Omental fat pad (tissue), 4 donors: ENCODE measurements around the gene GPSM1. TPM values are rescaled to one million over a fixed set of nuclear protein-coding genes. Genes with fewer than 3 reads are reported as not detected.

Experiments used
- ATAC-seq: fragments of 150-250 bp; one replicate; pipeline ENCODE4 v1.9.1; 2016; ENCODE audit warnings: mild to moderate bottlenecking, moderate library complexity; ENCODE audit not compliant: low FRiP score
- DNase-seq: peaks from one replicate; pipeline ENCODE4 v3.0.0-alpha.2; 2019; ENCODE audit warnings: low spot score
- CTCF ChIP-seq, 3 donors: fragments of 450-650 bp; IDR thresholded peaks; one replicate each; pipeline ENCODE4 v1.5.1; 2016 to 2017; ENCODE audit warnings: antibody characterized with exemption in 3 of 3, mild to moderate bottlenecking in 3 of 3, moderate library complexity in 2 of 3
- total RNA-seq, 4 donors: library from RNA; depleted of rRNA; stranded (reverse); fragments of >200 nt; gene quantifications; one replicate each; pipeline ENCODE4 v1.1.0, GENCODE V29; 2016

The GPSM1 gene
- total RNA-seq, result 10 to 100 TPM in 1 of 4 donors, 1 to 10 TPM in 3; 5.0 to 20.5 (median 7.3) TPM

- no peak for TF ChIP-seq CTCF (IDR thresholded peaks at IDR 0.05)
- no peak for DNase-seq
- ATAC-seq, result peak; percentile 44
These were observed at the start of gene GPSM1 for GRCh38 chr9:136327304-136327974. Gene GPSM1, plus strand, starts transcription at chr9:136327539. Its CDS starts 157 bp downstream, at chr9:136327696.

- TF ChIP-seq CTCF (IDR thresholded peaks at IDR 0.05), result no peak
- ATAC-seq (no peak), DNase-seq (no peak)
These were observed 49.6 kb upstream of the GPSM1 start for GRCh38 chr9:136277746-136278145.

- no peak for ATAC-seq
- no peak for DNase-seq
- TF ChIP-seq CTCF (IDR thresholded peaks at IDR 0.05), result no peak
These were observed 49.1 kb upstream of the GPSM1 start for GRCh38 chr9:136278221-136278620.

- TF ChIP-seq CTCF (IDR thresholded peaks at IDR 0.05), result no peak
- no peak for DNase-seq
- ATAC-seq, result no peak
These were observed 48.4 kb upstream of the GPSM1 start for GRCh38 chr9:136278894-136279293.

- DNase-seq, result no peak
- no peak for ATAC-seq
- TF ChIP-seq CTCF (IDR thresholded peaks at IDR 0.05), result no peak
These were observed 47.9 kb upstream of the GPSM1 start for GRCh38 chr9:136279471-136279870.

- no peak for TF ChIP-seq CTCF (IDR thresholded peaks at IDR 0.05)
- DNase-seq (no peak), ATAC-seq (no peak)
These were observed 46.6 kb upstream of the GPSM1 start for GRCh38 chr9:136280535-136281315.
